HG03520 (cell line): ENCODE results near the gene OSGIN1.

ENCODE experiments used
- ATAC-seq: cut with Tn5 transposase; IDR thresholded peaks from one replicate; pipeline ENCODE4 v1.9.1; 2021; ENCODE audit warnings: mild to moderate bottlenecking, moderate library complexity; ENCODE audit not compliant: unreplicated experiment

OSGIN1 gene

DNA sequence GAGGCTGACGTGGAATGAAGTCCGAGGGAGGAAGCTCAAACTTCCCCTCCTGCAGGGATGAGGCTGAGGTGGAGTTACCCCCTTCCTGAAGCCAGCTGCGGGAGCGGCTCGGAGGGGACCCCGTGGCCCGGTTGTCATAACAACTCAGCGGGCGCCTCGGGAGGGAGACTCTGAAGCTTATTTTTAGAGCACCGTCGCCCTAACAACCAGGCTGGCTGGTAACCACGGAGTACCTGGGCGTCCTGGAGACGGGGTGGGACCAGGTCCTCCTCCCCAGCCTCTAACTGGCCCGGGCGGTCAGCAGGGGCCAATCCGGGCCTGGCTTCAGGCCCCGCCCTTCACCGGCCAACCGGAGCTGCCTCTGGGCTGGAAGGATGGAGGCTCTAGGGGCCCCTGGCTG lies 42.7 kb downstream of the OSGIN1 start:
- no peak for ATAC-seq

GRCh38 chr16:83996481-83997252 lies 43.6 kb downstream of the OSGIN1 start:
- ATAC-seq, result no peak

DNA sequence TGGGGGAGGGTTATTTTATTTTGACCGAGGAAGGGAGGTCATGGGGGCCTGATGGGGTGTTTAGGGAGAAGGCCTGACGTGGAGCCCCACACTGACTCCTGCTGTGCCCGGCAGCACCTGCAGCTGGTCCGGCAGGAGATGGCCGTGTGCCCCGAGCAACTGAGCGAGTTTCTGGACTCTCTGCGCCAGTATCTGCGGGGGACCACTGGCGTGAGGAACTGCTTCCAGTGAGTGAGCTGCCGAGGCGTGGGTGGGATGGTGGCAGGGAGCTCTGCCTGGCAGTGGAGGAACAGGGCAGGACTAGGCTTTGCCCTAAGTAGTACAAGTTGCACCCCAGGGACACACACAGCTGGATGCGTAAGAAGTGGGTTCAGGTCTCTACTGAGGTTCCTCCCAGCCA lies 45.1 kb downstream of the OSGIN1 start:
- ATAC-seq, result no peak

GRCh38 chr16:84000989-84001642 lies 48.1 kb downstream of the OSGIN1 start:
- no peak for ATAC-seq

GRCh38 chr16:84001726-84002125 lies 48.7 kb downstream of the OSGIN1 start:
- no peak for ATAC-seq

- no peak for ATAC-seq
These were observed 50.0 kb downstream of the OSGIN1 start for GRCh38 chr16:84003038-84003437.

- ATAC-seq, result no peak
These were observed 51.4 kb downstream of the OSGIN1 start for GRCh38 chr16:84004442-84004841.

DNA sequence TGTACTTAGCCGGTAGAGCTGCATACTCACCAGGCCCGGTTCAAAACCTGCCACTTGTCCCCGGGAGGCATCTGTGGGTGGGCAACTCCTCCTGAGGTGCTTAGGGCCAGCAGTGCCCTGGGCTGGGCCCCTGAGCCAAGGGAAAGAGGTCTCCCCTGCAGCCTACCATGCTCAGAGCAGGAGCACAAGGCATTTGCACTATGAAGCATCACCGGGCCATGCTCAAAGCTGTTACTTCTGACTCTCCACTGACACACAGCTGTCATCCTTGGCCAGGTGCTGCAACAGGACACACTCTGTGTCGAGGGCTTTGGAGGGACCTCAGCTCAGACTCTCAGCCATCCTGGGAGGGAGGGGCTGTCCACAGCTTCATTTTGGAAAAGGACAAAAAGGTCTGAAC lies 52.4 kb downstream of the OSGIN1 start:
- ATAC-seq, result no peak

DNA sequence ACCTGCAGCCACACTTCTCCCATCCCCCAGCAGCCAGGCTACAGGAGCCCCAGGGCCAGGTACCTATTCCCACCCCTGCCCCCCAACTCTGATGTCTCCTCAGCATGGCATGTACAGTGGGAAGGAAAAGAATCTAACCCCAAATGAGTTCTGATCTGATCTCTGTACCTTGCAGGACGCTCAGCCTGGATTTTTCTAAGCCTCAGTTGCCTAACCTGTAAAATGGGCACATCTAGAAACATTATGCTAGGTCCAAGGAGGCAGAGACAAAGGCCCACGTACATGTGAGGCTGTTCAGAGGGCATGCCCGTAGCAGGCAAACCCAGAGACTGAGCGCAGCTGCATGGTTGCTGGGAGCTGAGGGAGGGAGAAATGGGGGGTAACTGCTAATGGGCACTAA lies 54.5 kb downstream of the OSGIN1 start:
- ATAC-seq, result no peak

GRCh38 chr16:84007965-84008364 lies 54.9 kb downstream of the OSGIN1 start:
- no peak for ATAC-seq

DNA sequence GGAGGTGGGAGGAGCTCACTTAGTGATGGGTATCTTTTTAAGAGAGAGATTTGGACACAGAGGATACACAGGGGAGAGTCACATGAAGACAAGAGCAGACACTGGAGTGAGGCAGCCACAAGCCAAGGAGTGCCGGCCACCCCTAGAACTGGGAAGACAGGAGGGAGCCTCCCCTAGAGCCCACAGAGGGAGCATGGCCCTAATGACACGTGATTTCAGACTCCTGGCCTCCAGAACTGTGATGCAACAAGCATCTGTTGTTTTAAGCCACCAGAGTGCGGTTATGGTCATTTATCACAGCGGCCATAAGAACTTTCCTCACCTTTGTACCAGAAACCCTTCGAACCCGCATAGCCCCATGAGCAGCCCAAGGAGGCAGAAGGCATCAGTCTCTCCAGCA lies 56.2 kb downstream of the OSGIN1 start:
- ATAC-seq, result no peak

DNA sequence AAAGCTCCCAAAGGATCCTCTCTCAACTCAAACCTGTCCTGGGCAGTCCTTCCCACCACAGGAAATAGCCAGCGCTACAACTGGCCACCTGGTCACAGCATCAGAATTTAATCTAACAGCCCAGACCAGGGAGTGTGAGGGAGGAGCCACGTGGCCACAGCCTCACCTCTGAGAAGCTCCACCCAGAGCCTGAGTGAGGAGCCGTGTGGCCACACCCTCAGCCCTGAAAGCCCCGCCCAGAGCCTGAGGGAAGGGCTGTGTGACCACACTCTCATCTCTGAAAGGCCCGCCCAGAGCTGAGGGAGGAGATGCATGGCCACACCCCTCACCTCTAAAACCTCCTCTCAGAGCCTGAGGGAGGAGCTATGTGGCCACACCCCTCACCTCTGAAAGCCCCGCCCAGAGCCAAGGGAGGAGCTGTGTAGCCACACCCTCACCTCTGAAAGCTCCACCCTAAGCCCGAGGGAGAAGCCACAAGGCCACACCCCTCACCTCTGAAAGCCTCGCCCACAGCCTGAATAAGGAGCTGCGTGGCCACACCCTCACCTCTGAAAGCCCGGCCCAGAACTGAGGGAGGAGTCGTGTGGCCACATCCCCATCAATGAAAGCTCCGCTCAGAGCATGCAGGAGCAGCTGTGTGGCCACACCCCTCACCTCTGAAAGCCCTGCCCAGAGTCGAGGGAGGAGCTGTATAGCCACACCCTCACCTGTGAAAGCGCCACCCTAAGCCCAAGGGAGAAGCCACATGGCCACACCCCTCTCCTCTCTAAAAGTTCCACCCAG lies 60.9 kb downstream of the OSGIN1 start:
- peak; percentile 81 for ATAC-seq

GRCh38 chr16:84014570-84015327 lies 61.7 kb downstream of the OSGIN1 start:
- ATAC-seq, result no peak

DNA sequence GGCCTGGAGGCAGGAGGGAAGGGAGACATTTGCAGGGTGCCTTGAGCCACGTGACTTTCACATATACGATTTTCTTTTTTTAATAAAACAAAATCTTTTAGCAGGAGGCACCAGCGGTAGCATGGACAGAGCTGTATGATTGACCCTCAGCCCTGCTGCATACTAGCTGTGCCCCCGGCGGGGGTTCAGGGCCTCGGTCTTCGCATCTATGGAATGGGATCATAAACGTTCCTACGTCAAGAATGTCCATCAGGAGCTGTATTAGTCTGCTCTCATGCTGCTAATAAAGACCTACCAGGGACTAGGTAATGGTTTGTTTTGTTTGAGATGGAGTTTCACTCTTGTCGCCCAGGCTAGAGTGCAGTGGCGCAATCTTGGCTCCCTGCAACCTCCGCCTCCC lies 62.4 kb downstream of the OSGIN1 start:
- ATAC-seq, result no peak
